ENCODE results near the gene ZC3H13.

Gene ZC3H13

GRCh38 chr13:46052319-46053161 lies at the start of gene ZC3H13:
Gene ZC3H13 (minus strand): TSS chr13:46052746. CDS start chr13:46045507, 7,239 bp downstream.
- DNase-seq (ENCODE audit: low read depth, low spot score), result peak; percentile 84

GRCh38 chr13:46102255-46102605 lies 49.7 kb upstream of the ZC3H13 start:
- DNase-seq (ENCODE audit: low read depth, low spot score), result no peak

GRCh38 chr13:46101484-46102254 lies 49.1 kb upstream of the ZC3H13 start:
- DNase-seq (ENCODE audit: low read depth, low spot score), result no peak

GRCh38 chr13:46101002-46101401 lies 48.5 kb upstream of the ZC3H13 start:
- DNase-seq (ENCODE audit: low read depth, low spot score), result no peak

GRCh38 chr13:46100191-46100815 lies 47.8 kb upstream of the ZC3H13 start:
- no peak for DNase-seq (ENCODE audit: low read depth, low spot score)

- no peak for DNase-seq (ENCODE audit: low read depth, low spot score)
Observed at GRCh38 chr13:46097663-46098062, 45.1 kb upstream of the ZC3H13 start.

- DNase-seq (ENCODE audit: low read depth, low spot score), result no peak
Observed at GRCh38 chr13:46097015-46097414, 44.5 kb upstream of the ZC3H13 start.

GRCh38 chr13:46094478-46094877 lies 41.9 kb upstream of the ZC3H13 start:
- DNase-seq (ENCODE audit: low read depth, low spot score), result no peak

- no peak for DNase-seq (ENCODE audit: low read depth, low spot score)
Observed at GRCh38 chr13:46088821-46089562, 36.4 kb upstream of the ZC3H13 start.

- DNase-seq (ENCODE audit: low read depth, low spot score), result no peak
Observed at GRCh38 chr13:46087481-46087880, 34.9 kb upstream of the ZC3H13 start.

GRCh38 chr13:46086985-46087384 lies 34.4 kb upstream of the ZC3H13 start:
- no peak for DNase-seq (ENCODE audit: low read depth, low spot score)

GRCh38 chr13:46086421-46086922 lies 33.9 kb upstream of the ZC3H13 start:
- DNase-seq (ENCODE audit: low read depth, low spot score), result no peak

- DNase-seq (ENCODE audit: low read depth, low spot score), result no peak
Observed at GRCh38 chr13:46085737-46086136, 33.2 kb upstream of the ZC3H13 start.

- no peak for DNase-seq (ENCODE audit: low read depth, low spot score)
Observed at GRCh38 chr13:46082324-46082723, 29.8 kb upstream of the ZC3H13 start.

GRCh38 chr13:46079770-46080169 lies 27.2 kb upstream of the ZC3H13 start:
- no peak for DNase-seq (ENCODE audit: low read depth, low spot score)

GRCh38 chr13:46077265-46077664 lies 24.7 kb upstream of the ZC3H13 start:
- DNase-seq (ENCODE audit: low read depth, low spot score), result no peak

GRCh38 chr13:46076827-46077226 lies 24.3 kb upstream of the ZC3H13 start:
- no peak for DNase-seq (ENCODE audit: low read depth, low spot score)

GRCh38 chr13:46075811-46076210 lies 23.3 kb upstream of the ZC3H13 start:
- no peak for DNase-seq (ENCODE audit: low read depth, low spot score)

- DNase-seq (ENCODE audit: low read depth, low spot score), result no peak
Observed at GRCh38 chr13:46071590-46072249, 19.2 kb upstream of the ZC3H13 start.

GRCh38 chr13:46063292-46063691 lies 10.7 kb upstream of the ZC3H13 start:
- DNase-seq (ENCODE audit: low read depth, low spot score), result no peak

- no peak for DNase-seq (ENCODE audit: low read depth, low spot score)
Observed at GRCh38 chr13:46062185-46062584, 9.6 kb upstream of the ZC3H13 start.
